Stomach (tissue), 4 donors: ENCODE data around the gene ITPRIPL2.
A peak's percentile ranks its signal among the peaks of the same experiment; 100 is the strongest.

Experiments used
- CTCF ChIP-seq, 7 experiments: fragments of 450-650 bp in 4 of 7; fragments of 200-600 bp in 3 of 7; sonication (generic) in 3 of 7; IDR thresholded peaks; one replicate each; pipeline ENCODE4 v1.5.1; 2016 to 2019; ENCODE audit warnings: antibody characterized with exemption in 7 of 7, control low read depth in 2 of 7, mild to moderate bottlenecking in 1 of 7
- EP300 ChIP-seq: sonication (generic); formaldehyde crosslinking; IDR thresholded peaks from one replicate; pipeline ENCODE4 v1.6.1; 2017; ENCODE audit warnings: antibody characterized with exemption
- POLR2A ChIP-seq, 4 donors: fragments of 450-650 bp; IDR thresholded peaks; one replicate each; pipeline ENCODE4 v1.6.1; 2016; ENCODE audit warnings: antibody characterized with exemption in 4 of 4, control low read depth in 2 of 4, mild to moderate bottlenecking in 1 of 4, moderate library complexity in 1 of 4

- peak in 2 of 7 experiments; percentile 23 to 26 for TF ChIP-seq CTCF (IDR thresholded peaks at IDR 0.05)
- no peak for TF ChIP-seq EP300
- TF ChIP-seq POLR2A (IDR thresholded peaks at IDR 0.05), result no peak
These were observed 789 bp downstream of the ITPRIPL2 start for GRCh38 chr16:19114359-19115147.
